Measurements from ENCODE around the gene TAS1R3. TPM values are rescaled to one million over a fixed set of nuclear protein-coding genes. Genes with fewer than 3 reads are reported as not detected.

Gene TAS1R3
- polyA plus RNA-seq, 1 donor from 2014 or later = 1.0 TPM

- Histone ChIP-seq H3K4me2 (ENCODE audit: low read length) (no peak overlapping the region), H3K36me3 (ENCODE audit: insufficient read depth, low read length) (no peaks in the 10 kb centered on the region), H3K9ac (ENCODE audit: low read length) (no peak overlapping the region), H3K27me3 (ENCODE audit: insufficient read depth, low read depth, low read length) (no peaks in the 10 kb centered on the region), H3K27ac (ENCODE audit: low read length) (no peak overlapping the region), H2AFZ (ENCODE audit: low read depth, low read length) (no peak overlapping the region), H3K9me3 (ENCODE audit: low read length) (no peaks in the 10 kb centered on the region), H3F3A (ENCODE audit: insufficient read depth, low read length, poor library complexity, severe bottlenecking) (no peaks in the 10 kb centered on the region), H3K79me2 (replicated peaks; ENCODE audit: insufficient read depth, low read length) (peaks cover 5% of the 10 kb centered on the region), H3K4me3 (ENCODE audit: low read length) (no peak overlapping the region), H3K9me2 (ENCODE audit: insufficient read depth, low read length) (no peaks in the 10 kb centered on the region), H4K20me1 (ENCODE audit: insufficient read depth) (peaks cover 9% of the 10 kb centered on the region)
- TF ChIP-seq CTCF (IDR thresholded peaks at IDR 0.05; ENCODE audit: poor library complexity, severe bottlenecking) (no peak), TAF1 (IDR thresholded peaks at IDR 0.05; ENCODE audit: low read depth) (no peak), SMC3 (conservative IDR thresholded peaks at IDR 0.05; ENCODE audit: poor library complexity) (no peak), MXI1 (conservative IDR thresholded peaks at IDR 0.05; ENCODE audit: poor library complexity, severe bottlenecking) (no peak), REST (IDR thresholded peaks at IDR 0.05; ENCODE audit: borderline replicate concordance) (no peak), EP300 (conservative IDR thresholded peaks at IDR 0.05; ENCODE audit: poor library complexity, severe bottlenecking) (no peak), RAD21 (conservative IDR thresholded peaks at IDR 0.05) (no peak), EZH2 (IDR thresholded peaks at IDR 0.05; ENCODE audit: borderline replicate concordance, insufficient read depth, low read length, poor library complexity, severe bottlenecking) (no peak), POLR2AphosphoS5 (IDR thresholded peaks at IDR 0.05) (no peak)
These were observed 11.6 kb downstream of the TAS1R3 start for GRCh38 chr1:1342584-1343115.

GRCh38 chr1:1343811-1344421 lies 12.8 kb downstream of the TAS1R3 start:
- Histone ChIP-seq H3F3A (ENCODE audit: insufficient read depth, low read length, poor library complexity, severe bottlenecking) (no peaks in the 10 kb centered on the region), H3K27me3 (ENCODE audit: insufficient read depth, low read depth, low read length) (no peaks in the 10 kb centered on the region), H3K79me2 (replicated peaks; ENCODE audit: insufficient read depth, low read length) (peaks cover 12% of the 10 kb centered on the region), H3K9me3 (ENCODE audit: low read length) (no peaks in the 10 kb centered on the region), H3K4me3 (ENCODE audit: low read length) (no peak overlapping the region), H2AFZ (ENCODE audit: low read depth, low read length) (no peak overlapping the region), H3K27ac (ENCODE audit: low read length) (no peak overlapping the region), H3K4me2 (ENCODE audit: low read length) (no peak overlapping the region), H3K36me3 (ENCODE audit: insufficient read depth, low read length) (no peaks in the 10 kb centered on the region), H3K9me2 (ENCODE audit: insufficient read depth, low read length) (no peaks in the 10 kb centered on the region), H4K20me1 (ENCODE audit: insufficient read depth) (peaks cover 13% of the 10 kb centered on the region), H3K9ac (ENCODE audit: low read length) (no peak overlapping the region)
- no peak for TF ChIP-seq MXI1 (conservative IDR thresholded peaks at IDR 0.05; ENCODE audit: poor library complexity, severe bottlenecking)
- TF ChIP-seq RAD21 (conservative IDR thresholded peaks at IDR 0.05) = no peak
- no peak for TF ChIP-seq SMC3 (conservative IDR thresholded peaks at IDR 0.05; ENCODE audit: poor library complexity)

Measured in neural cell (in vitro differentiated cells).